ENCODE measurements around the gene NACAD.

Gene NACAD, protein sequence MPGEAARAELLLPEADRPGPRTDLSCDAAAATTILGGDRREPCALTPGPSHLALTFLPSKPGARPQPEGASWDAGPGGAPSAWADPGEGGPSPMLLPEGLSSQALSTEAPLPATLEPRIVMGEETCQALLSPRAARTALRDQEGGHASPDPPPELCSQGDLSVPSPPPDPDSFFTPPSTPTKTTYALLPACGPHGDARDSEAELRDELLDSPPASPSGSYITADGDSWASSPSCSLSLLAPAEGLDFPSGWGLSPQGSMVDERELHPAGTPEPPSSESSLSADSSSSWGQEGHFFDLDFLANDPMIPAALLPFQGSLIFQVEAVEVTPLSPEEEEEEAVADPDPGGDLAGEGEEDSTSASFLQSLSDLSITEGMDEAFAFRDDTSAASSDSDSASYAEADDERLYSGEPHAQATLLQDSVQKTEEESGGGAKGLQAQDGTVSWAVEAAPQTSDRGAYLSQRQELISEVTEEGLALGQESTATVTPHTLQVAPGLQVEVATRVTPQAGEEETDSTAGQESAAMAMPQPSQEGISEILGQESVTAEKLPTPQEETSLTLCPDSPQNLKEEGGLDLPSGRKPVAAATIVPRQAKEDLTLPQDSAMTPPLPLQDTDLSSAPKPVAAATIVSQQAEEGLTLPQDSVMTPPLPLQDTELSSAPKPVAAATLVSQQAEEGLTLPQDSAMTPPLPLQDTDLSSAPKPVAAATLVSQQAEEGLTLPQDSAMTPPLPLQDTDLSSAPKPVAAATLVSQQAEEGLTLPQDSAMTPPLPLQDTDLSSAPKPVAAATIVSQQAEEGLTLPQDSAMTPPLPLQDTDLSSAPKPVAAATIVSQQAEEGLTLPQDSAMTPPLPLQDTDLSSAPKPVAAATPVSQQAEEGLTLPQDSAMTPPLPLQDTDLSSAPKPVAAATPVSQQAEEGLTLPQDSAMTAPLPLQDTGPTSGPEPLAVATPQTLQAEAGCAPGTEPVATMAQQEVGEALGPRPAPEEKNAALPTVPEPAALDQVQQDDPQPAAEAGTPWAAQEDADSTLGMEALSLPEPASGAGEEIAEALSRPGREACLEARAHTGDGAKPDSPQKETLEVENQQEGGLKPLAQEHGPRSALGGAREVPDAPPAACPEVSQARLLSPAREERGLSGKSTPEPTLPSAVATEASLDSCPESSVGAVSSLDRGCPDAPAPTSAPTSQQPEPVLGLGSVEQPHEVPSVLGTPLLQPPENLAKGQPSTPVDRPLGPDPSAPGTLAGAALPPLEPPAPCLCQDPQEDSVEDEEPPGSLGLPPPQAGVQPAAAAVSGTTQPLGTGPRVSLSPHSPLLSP (N-terminal part only)

GRCh38 chr7:45088821-45089340 lies at the start of gene NACAD:
TSS of gene NACAD (minus strand) at chr7:45088969. CDS start at chr7:45088894, 75 bp downstream.
- DNase-seq, result no peak

DNA sequence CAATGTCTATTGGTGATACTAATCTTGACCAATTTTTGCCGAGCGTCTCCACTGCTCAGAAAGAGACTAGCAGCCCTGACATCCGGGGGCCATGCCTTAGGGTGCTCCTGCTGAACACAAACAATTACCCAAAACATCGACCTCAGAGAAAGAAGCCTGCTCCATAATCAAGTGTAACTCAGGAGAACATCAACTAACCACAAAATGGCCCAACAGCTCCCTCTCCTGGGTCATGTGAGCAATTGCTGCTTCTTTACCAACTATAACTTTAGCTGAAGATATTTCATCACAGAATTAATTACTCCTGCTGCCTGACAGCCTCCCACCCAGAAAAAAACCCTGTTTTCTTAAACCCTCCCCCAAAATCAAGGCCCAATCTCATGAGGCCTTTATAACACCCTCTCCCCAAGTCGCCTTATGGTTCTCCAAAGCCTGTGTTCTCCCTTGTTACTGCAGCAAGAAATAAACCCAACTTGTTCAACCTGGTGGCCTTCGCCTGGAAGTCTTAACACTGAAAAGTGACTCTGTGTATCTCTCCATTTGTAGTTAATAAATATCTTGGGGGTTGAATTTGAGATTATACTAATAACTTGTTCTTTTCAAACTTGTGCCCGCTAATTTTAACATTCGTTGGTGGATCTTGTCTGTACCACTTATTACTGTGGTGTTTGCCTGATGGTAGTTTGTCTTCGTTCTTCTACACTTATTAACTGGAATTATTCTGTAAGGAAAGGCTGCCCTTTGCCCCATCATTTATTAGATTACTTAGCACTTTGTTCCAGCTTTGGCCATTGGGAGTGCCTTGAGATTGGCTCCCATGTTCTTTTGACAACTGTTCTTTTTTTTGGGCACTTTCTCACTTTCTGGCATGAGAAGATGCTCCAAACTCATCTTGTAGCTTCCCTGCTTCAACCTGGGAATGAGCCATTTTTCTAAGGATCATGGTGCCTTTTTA lies 47.6 kb upstream of the NACAD start:
- DNase-seq, result peak; percentile 80

DNA sequence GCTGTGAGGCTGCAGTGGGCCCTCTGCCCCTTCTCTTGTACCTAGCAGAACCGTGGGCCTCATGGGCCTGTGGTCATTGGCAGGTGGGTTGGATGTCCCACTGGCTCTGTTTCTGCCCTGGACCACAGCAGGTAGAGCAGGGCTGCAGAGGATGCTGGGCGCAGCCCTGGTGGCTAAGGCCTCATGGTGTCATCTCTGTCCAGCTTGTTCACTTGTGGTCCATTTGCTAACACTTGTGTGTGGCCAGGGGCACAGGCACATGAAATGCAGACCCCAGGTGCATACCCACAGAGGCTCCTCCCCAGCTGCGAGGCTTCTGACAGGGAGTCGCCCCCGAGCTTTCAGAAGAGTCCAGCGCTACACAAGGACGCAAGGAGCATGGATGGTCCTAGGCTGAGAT lies 45.1 kb upstream of the NACAD start:
- DNase-seq, result no peak

DNA sequence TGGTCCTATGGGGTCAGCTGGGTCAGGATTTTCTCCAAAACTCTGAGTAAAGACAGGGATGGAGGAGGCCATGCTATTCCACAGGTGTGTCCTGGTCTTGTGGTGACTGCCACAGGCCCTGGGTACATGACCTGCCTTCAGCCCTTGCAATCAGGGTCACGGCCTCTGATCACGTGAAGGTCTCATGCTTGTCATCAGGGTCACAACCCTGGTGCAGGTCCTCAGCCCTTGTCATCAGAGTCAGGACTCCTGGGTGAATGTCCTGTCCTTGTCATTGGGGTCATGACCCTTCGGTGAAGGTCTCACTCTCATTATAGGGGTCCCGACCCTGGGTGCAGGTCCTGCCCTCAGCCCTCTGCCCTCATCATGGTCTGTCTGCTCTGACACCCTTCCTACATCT lies 44.6 kb upstream of the NACAD start:
- DNase-seq, result no peak

DNA sequence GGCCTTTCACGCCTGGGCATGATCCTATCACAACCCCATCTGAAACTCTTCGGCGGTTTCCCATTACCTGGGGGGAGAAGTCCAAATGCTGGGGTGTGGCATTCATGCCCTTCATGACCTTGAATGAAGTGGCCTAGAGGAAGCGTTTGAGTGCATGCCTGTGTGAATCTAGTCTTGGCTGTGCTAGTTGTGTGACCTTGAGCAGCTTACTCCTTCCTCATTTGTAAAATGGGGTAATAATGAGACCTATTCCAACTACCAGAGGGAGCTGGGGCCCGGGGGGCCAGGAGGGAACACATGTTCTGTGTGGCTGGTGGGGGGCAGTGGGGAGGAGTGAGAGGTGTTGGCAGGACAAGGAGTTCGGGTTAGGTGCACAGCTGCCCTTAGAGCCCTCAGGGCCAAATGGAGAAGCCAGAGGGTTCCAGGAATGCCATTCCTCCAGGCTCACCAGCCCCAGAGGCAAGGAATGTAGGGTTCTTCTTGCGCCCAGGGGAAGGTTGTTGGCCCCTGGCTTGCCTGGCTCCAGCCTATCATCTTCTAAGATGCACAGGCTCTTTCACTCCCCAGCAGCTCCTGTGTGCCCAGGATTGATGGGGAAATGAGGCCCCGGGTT lies 44.0 kb upstream of the NACAD start:
- no peak for DNase-seq

DNA sequence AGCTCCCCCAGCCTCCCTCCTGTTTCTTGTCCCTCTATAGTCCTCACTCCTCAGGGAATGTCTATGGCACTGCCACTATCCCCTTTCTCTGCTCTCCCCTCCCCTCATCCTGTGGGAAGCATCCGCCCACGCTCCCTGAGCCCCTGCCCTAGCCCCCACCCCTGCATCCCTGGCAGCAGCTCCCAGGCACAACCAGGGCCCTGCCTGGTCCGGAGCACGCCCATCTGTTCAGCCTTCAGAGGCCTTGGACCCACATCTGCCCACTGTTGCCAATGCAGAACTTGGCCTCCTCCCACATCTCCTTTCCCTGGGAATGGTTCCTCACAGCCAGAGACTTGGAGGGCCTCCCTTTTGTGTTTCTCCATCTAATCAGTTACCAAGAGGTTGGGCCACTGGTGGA lies 43.1 kb upstream of the NACAD start:
- no peak for DNase-seq

GRCh38 chr7:45130910-45131309 lies 42.1 kb upstream of the NACAD start:
- no peak for DNase-seq

GRCh38 chr7:45129906-45130305 lies 41.1 kb upstream of the NACAD start:
- no peak for DNase-seq

DNA sequence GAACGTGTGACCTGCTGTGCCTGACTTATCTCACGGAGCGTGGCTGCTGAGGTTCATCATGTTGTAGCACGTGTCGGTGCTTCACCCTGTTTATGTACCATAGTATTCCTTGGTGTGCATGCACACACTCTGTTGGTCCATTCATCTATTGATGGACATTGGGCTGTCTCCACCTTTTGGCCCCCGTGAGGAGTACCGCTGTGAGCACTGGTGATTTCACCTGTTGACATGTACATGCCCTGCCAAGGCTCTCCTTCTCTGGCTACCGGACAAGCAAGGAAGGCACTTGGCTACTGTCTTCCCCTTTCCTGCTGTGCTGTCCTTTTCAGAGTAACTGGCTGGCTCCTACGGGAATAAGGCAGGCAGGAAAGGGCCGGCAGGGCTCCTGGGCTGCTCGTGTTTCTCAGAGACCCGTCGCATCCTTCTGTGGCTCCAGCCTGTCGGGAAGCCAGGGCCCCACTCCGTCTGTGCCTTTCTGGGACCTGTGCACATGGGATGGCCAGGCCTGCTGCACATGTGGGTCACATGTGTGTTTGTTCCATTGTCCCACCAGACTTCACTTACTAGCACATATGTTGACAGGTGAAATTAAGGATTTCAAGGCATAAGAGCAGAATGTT lies 40.5 kb upstream of the NACAD start:
- no peak for DNase-seq

- DNase-seq, result no peak
These were observed 38.2 kb upstream of the NACAD start for GRCh38 chr7:45126920-45127319.

DNA sequence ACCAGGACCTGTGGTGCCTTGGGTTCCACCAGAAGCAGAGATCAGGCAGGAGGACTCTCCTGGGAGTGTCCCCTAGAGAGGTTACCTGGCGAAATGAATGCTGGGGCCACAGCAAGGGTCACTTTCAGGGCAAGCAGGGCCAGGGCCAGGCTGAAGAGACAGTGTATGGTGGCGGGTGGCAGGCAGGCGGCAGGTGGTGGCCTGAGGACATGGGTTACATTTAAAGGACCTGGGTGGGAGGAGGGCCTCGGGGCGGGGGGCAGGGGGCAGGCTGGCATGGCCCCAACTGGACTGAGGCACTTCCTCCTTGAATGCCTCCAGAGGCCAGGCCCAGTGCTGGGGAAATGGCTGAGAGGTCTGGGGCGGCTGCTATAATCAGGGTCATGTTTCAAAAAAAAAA lies 37.4 kb upstream of the NACAD start:
- DNase-seq, result no peak

GRCh38 chr7:45125193-45125904 lies 36.6 kb upstream of the NACAD start:
- DNase-seq, result no peak

- no peak for DNase-seq
These were observed 35.3 kb upstream of the NACAD start for GRCh38 chr7:45123913-45124710.

DNA sequence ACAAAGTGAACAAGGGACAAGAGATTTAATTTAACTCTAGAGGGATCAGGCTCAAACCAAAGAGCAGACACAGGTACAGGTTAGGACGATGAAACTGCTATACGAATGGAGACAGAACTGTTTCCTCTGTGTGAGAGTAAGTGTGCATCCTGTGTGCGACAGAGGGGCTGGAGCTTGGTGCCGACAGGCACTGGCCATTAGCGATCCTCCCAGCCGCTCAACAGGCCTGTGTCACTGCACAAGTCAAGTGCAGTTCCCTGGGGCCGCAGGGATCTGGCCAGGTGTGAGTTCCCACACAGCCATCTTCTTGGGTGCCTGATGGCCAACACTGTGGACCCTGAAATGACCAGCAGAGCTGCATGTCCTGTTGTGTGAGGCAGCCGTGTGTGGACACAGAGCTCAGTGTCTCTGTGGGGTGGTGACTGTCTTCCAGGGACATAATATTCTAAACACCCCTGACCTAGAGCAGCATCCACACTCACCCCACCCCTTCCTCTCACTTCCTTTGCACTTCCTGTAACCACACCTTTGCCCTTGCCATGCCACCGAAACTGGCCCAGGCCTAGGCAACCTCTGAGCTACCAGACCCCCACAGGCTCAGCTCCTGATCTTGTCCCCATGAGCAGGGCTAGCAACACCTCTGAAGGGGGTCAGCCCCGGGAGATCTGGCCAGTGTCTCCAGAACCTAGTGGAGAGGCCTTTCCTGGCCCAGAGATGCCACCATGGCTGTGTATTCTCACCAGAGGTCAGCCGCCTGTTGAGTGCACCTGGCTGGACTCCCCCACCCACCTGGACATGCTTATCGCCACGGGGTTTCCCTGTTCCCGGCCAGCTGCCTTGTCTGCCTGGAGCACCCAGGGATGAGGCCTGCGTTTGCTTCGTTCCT lies 34.4 kb upstream of the NACAD start:
- no peak for DNase-seq

GRCh38 chr7:45119550-45119949 lies 30.8 kb upstream of the NACAD start:
- DNase-seq, result no peak

GRCh38 chr7:45118889-45119331 lies 30.1 kb upstream of the NACAD start:
- no peak for DNase-seq

GRCh38 chr7:45118292-45118691 lies 29.5 kb upstream of the NACAD start:
- DNase-seq, result no peak

DNA sequence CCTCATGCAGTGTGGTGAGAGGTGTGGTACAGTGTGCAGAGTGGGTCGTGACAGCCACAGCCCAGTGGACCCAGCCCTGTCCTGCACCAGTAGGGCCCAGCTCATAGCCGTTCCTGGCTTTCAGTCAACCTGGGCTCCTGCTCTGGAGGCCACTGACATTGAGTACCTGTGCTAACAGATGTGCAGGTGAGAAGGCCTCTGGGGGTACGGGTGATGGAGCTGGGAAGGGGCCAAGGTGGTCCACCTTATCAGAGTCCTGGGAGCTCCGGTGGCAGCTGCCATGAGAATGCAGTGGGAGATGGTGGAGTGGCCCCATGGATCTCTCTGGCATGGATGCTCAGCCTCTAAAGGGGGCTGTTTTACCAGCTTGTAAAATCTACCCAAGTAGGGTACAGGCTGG lies 28.8 kb upstream of the NACAD start:
- DNase-seq, result no peak

Measured in OCI-M1 (cell line).